GM13976 (cell line): ENCODE data around the gene LIMS4.
"Not testable (repeated sequence)": the region's sequence is repeated elsewhere in the genome, so short reads cannot be mapped to it uniquely, and the experiment has no call there.

ENCODE experiments used
- DNase-seq: peaks from one replicate; pipeline ENCODE4 v3.0.0; 2012; ENCODE audit warnings: low spot score
- in situ Hi-C: fragments of 300-500 bp; cut with MboI; formaldehyde crosslinking; loops from one replicate; pipeline ENCODE4 v1.12.0; 2022; ENCODE audit warnings: low sequenced_read_pairs, mixed read lengths, inconsistent platforms; ENCODE audit not compliant: unreplicated experiment

The LIMS4 gene, protein sequence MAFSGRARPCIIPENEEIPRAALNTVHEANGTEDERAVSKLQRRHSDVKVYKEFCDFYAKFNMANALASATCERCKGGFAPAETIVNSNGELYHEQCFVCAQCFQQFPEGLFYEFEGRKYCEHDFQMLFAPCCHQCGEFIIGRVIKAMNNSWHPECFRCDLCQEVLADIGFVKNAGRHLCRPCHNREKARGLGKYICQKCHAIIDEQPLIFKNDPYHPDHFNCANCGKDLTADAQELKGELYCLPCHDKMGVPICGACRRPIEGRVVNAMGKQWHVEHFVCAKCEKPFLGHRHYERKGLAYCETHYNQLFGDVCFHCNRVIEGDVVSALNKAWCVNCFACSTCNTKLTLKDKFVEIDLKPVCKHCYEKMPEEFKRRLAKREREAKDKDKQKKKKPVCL

DNA sequence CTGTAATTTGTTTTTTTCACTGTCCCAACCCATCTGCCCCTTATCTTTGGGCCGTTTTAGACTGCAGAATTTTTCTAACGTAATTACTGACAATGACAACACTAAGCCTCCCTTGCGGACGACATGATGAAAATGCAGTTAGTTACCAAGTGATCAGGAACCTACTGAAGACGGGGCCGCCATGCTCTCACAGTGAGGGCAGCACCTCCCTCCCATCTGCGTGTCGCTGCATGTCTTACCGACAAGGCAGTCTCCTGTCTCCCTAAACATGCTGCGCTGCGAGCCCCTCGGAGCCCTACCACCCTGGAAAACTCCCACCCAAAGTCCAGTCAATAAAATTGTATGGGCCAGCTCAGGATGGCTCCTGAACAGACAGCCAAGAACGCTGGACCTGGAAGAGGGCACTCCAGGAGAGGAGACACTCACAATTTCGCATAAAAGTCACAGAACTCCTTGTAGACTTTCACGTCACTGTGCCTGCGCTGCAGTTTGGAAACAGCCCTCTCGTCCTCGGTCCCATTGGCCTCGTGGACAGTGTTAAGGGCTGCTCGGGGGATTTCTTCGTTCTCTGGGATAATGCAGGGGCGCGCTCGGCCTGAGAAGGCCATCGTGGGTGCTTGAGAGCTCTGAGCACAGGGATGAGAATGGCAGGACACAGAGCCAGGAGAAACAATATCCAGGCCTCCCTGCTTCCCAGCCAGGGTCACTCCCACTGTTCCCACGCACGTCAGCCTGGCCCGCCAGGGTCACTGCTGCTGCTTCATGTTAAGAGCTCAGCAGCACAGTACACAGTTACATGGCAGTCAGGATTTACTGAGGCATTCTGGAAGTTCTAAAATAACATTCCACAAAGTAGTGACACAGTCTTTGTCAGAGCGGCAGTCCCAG is at the start of gene LIMS4:
Gene LIMS4, minus strand, starts transcription at position 646 of the 888 bp plus-strand sequence. Its CDS starts 38 bp downstream, at position 608.
- DNase-seq, in situ Hi-C loops: not testable (repeated sequence)

DNA sequence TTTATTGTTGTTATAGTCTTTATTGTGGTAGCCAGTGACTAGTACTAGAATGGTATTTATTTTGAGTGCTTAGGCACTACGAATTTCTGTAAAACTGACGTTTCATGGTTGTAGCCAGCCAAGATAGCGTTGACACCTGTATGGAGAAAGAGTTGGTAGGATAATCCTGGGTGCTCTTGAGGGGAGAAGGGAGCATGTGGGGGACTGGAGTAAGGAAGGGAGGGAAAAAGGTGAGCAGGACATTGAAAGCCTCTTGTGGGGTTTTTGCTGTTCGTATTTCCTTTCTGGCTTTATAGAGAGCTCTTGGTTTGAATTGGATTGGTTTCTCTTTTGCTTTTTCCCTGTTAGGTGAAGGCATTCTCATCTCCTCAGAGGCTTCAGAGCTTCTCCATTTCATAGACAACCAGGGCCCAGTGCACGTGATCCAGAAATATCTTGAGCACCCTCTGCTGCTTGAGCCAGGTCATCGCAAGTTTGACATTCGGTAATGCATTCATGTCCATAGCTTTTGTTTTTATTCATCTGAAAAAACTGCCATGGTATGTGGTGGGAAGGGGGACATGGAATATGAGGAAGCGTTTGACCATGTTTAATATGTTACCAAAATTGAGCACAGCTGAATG is 27.2 kb upstream of the LIMS4 start:
- DNase-seq, in situ Hi-C loops: not testable (repeated sequence)

DNA sequence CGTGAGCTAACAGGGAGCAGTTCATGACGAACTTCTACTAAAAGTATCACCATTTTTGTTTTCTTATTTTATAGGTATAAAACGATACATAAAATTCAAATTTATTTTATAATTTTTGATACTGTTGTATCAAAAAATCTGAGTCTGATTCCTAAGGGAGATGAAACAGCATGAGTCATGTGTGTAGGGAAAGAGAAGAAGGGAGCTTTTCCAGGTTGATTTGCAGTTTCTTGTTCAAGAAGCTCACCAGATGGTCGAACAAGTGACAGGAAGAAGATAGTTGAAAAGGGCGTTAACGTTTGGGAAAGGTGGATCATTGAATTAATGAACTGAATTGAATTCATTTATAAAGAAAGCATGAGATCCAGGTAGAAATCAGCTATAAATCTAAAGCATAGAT is 23.4 kb upstream of the LIMS4 start:
- in situ Hi-C loops, DNase-seq: not testable (repeated sequence)

DNA sequence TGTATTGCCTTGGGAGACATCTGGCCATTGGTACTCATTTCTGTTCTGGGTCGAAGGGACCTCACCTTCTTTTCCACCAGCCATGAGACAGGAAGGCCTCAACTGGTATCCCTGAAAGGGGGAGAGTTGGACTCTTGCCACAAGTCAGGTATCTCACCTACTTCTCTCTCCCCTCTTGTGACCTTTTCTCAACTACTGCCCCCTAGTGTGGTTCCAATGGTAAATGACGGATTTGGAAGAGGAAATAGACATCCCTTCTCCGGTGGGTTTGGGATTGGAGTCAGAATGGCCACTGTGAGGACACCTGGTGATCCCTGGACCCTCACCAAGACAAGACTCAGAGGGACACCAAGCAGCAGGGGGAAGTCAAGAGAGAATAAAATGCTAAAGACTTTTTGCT is 21.9 kb upstream of the LIMS4 start:
- DNase-seq, in situ Hi-C loops: not testable (repeated sequence)

DNA sequence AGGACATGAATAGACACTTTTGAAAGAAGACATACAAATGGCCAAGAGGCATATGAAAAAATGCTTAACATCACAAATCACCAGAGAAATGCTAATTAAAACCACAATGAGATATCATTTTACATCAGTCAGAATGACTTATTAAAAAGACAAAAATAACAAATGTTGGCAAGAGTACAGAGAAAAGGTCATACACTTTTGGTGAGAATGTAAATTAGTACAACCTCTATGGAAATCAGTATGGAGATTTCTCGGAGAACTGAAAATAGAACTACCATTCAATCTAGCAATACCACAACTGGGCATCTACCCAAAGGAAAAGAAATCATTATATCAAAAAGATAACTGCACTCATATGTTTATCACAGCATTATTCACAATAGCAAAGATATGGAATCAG is 16.4 kb upstream of the LIMS4 start:
- DNase-seq, in situ Hi-C loops: not testable (repeated sequence)

DNA sequence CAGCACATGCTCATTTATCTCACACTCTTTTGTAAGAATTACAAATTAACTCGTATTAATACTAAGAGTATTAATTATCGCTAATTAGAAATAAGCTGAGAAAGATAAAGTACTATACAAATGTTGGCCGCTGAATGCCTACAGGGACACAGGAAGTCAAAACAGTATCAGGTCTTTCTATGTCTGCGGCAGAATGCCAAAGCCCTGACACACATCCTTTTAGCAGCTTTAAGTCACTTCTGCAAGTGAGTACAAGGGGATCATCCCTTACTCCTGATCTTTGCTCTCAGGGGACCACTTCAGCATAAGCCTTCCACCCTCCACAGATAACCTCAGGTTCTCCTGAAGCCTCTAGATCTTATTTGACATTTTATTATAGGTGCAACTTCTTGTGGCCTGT is 10.1 kb upstream of the LIMS4 start:
- DNase-seq, in situ Hi-C loops: not testable (repeated sequence)

DNA sequence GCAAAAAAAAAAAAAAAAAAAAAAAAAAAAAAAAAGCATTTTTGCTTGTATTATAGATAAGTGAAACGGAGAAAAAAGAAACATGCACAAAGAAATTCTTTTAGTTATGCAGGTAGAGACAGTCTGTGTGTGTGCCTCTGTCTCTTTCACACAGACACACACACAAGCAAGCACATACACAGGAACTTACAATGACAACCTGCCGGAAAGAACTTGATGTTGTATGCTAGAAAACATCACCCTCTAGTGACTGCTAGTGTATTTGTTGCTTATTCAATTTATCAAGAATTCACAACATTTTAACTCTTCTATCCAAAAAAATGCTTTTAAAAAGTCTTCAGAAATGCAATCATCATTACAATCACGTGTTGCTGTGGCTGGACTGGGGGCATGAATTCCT is 8.6 kb upstream of the LIMS4 start:
- in situ Hi-C loops, DNase-seq: not testable (repeated sequence)

DNA sequence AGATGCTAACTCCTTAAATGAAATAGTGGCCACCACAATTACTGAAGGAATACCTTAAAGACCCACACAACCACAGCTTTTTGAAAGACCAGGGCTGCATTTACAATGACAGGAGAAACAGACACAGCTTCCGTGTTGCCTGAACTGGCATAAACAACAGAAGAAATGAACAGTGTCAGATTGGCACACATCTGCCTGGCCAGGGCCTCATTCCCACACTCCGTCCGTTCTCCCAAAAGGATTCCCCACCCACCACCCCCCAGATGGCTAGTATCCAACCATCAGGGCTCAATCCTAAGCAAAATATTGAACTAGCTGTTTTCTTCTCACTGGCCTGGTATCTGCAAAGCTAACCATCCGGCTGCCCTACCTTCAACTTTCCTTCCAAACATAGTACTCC is 7.5 kb upstream of the LIMS4 start:
- in situ Hi-C loops, DNase-seq: not testable (repeated sequence)

DNA sequence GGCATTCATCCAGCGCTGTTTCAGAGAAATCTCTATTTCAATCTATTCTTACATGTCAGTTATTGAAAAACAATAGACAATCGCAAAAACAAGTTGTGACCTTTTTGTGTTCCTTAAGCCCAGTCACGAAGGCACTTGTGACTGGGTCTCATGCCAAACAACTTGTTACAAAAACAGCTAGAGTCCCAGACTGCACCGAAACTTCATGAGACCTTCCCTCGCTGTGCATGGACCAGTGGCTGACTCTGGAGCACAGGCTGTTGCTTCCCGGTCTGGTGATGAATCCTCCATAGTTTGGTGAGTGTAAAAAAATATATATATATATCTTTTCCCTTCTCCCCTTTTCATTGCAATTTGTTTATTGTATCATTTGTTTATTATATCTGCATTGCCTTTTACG is 4.8 kb upstream of the LIMS4 start:
- DNase-seq, in situ Hi-C loops: not testable (repeated sequence)

DNA sequence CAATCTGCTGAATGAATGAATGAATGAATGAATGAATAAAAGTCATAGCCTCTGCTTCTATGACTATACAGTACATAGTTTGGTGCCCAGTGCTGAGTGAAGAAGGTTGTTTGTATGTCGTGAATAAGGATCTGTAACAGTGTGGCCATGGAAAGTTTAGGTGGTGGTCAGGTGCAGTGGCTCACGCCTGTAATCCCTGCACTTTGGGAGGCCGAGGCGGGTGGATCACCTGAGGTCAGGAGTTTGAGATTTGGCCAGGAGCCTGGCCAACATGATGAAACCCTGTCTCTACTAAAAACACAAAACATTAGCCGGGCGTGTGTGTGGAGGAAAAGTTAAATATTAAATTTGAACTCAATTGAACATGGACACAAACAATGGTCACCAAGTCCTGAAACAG is 4.3 kb upstream of the LIMS4 start:
- in situ Hi-C loops, DNase-seq: not testable (repeated sequence)

DNA sequence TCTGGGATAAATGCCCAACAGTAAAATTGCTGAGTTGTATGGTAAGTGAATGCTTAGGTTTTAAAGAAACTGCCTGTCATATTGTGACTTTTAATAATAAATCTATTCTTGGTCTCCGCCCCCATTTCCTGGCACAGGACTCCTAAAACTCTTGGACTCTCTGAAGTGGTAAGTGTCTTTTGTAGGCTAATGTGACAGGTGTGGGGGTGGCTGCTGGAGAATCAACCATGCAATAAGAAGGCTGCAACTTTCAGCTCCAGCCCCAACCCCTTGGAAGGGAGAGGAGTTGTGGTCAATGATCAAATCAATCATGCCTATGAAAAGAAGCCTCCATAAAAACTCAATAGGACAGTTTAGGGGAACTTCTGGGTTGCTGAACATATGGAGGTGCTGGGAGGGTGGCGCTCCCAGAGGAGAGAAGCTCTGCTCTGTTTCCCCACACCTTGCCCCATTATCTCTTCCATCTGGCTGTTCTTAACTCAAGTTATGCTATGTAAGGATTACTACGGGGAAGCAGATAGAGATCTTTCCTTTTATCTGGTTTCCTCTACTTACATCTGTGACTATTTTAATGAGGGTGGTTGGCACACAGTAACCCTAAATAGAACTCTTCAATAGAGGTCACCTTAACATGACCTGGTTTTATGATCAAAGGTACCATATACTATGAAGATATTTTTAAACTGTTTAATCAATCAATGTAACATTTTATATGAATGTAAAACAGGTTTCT is 3.2 kb upstream of the LIMS4 start:
- DNase-seq, in situ Hi-C loops: not testable (repeated sequence)

DNA sequence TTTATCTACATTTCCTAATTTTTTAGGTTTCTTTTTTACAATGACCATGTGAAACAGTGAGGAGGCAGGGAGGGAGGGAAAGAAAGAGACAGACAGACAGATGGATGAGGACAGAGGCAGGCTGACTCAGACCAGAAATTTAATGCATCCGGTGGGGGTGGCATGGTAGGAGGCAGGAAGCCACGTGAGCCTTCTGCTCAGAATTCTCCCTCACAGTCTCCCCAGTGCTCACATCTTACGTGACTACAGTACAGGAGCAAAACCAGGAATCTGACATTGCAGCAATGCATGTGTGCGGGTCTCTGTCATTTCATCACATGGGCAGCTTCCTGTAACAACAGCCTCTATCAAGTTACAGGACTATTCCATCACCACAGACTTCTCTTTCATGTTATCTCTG is 2.3 kb upstream of the LIMS4 start:
- in situ Hi-C loops, DNase-seq: not testable (repeated sequence)

DNA sequence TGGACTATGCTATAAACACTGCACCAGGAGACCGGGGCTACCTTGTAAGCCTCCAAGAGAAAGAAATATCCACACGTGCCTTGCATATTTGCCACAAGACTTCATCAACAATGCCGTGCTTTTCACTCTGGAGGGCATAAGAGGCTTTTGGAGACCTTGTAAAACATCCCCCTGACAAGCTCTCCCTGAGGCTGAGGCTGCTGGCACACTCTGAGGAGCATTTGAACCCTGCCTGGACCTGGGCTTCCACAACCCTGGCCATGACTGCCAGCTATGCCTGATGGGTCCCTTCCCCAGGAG is 393 bp upstream of the LIMS4 start:
- in situ Hi-C loops, DNase-seq: not testable (repeated sequence)

DNA sequence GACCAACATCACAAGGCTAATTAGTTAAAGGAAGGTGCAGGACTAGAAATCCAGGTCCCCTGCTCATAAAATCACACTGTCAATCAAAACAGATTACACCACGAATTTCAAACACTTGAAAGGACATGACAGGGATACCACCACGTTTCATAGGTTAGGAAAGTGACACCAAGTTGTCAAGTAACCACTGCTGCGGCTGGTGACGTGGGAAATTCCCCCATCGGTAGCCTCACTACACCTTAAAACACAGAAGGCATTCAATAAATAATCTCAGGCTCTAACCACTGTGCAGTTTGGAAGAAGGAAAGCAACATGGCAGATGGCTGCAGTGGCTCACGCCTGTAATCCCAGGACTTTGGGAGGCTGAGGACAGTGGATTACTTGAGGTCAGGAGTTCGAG is 3.7 kb downstream of the LIMS4 start:
- in situ Hi-C loops, DNase-seq: not testable (repeated sequence)

DNA sequence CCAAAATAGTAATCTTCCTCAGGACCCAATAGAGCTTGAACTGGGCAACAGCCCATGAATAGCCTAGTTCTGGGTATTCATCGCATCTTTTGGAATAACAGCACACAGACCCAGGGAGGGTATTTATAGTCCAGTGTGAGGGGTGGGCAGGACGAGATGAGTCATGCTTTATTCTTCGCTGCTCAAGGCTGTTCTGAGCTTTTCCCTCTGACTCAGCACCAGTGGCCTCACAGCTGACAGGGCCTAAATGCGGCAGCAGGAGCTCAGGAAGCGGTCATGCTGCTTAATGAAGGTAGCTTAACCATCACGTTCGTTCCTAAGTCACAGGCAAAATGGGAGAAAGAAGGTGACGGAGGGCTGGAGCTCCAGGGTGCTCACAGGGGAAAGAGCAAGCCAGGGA is 7.3 kb downstream of the LIMS4 start:
- in situ Hi-C loops, DNase-seq: not testable (repeated sequence)

DNA sequence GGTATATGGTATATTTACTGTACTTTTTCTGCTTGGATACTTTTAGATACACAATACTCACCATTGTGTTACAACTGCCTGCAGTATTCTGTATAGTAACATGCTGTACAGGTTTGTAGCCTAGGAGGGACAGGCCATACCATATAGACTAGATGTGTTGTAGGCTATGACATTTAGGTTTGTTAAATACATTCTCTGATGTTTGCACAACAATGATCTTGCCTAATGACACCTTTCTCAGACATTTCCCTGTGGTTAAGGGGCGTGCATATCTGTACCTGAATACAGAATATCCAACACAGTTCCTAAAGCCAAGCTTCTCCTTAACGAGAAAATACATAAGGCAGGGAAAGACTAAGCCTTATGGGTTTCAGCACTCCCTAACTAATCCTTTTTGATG is 10.2 kb downstream of the LIMS4 start:
- in situ Hi-C loops, DNase-seq: not testable (repeated sequence)

DNA sequence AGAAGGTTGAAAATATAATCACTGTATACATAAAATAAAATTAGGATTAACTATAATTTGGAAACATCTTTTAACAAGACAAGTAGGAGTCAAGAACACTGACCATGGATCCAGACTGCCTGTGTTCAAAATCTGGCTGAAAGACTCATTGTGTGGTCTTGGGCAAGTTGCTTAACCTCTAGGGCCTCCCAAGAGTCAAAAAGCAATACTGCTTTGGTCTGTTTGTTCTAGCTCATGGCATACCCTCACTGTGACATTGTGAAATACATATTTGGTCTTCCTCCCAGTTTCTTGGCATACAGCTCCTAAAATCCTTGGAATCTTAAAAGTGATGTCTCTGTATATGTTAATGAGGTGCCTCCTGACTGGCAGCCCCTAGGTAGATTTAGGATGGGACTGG is 12.3 kb downstream of the LIMS4 start:
- in situ Hi-C loops, DNase-seq: not testable (repeated sequence)

DNA sequence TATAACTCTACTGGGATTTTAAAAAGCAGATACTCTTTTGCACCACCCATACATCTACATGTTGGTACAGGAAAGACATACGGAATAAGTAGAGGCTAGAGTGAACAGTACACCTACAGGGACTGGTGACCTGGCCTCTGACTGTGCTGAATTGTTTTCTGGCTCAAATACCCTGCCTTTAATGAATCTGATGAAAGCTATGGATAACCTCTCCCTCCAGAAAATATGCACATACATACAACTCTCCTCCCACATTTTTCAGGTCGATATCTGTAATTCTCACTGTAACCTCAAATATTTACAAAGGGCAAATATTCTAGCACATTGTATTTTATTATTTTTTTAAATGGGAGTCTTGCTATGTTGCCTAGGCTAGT is 15.4 kb downstream of the LIMS4 start:
- in situ Hi-C loops, DNase-seq: not testable (repeated sequence)
